IMR-90 (cell line): ENCODE data around the gene ALDH18A1. TPM values are rescaled to one million over a fixed set of nuclear protein-coding genes. Genes with fewer than 3 reads are reported as not detected.

ENCODE experiments used
- ATAC-seq: fragments of 200-7000 bp; cut with Tn5 transposase; 2 replicates; pipeline ENCODE4 v1.9.1; 2020; ENCODE audit warnings: low read depth, mild to moderate bottlenecking, moderate library complexity
- BruUV-seq: library from RNA; stranded (reverse); fragments of 400-500 nt; replicated peaks from 2 replicates; lab custom pipeline; 2021; lab: Mats Ljungman, UMichigan
- CTCF ChIA-PET: fragments of 300-600 bp; formaldehyde crosslinking; extraction: SDS; loops from one replicate; lab custom pipeline; 2021; ENCODE audit warnings: antibody characterized with exemption; lab: Yijun Ruan, JAX
- POLR2A ChIA-PET: fragments of 300-600 bp; sonication (Branson Sonifier 250); formaldehyde crosslinking; loops from one replicate; lab custom pipeline; 2022; ENCODE audit warnings: antibody characterized with exemption; ENCODE audit not compliant: unreplicated experiment; lab: Charles Lee
- DNase-seq: peaks from one replicate; pipeline ENCODE4 v3.0.0; 2013
- H2AFZ ChIP-seq: replicated peaks from 2 replicates; pipeline ENCODE3; 2013; ENCODE audit warnings: low read length, mild to moderate bottlenecking; ENCODE audit not compliant: poor library complexity
- H2AK5ac ChIP-seq: 2 replicates; pipeline ENCODE4 v1.6.1; 2013; ENCODE audit warnings: low read depth, low read length, inconsistent platforms
- H2AK9ac ChIP-seq: replicated peaks from 2 replicates; pipeline ENCODE3; 2013; ENCODE audit warnings: mild to moderate bottlenecking, low read depth, low read length, moderate library complexity; ENCODE audit not compliant: poor library complexity
- H2BK120ac ChIP-seq: 2 replicates; pipeline ENCODE4 v1.6.1; 2013; ENCODE audit warnings: low read depth, low read length, inconsistent platforms
- H2BK15ac ChIP-seq: 3 replicates; pipeline ENCODE4 v1.6.1; 2013; ENCODE audit warnings: low read depth, low read length, inconsistent platforms
- H2BK20ac ChIP-seq: 2 replicates; pipeline ENCODE4 v1.6.1; 2013; ENCODE audit warnings: low read depth, mild to moderate bottlenecking, inconsistent platforms, low read length, moderate library complexity
- H2BK5ac ChIP-seq: 2 replicates; pipeline ENCODE4 v1.6.1; 2013; ENCODE audit warnings: mild to moderate bottlenecking, low read depth, low read length, inconsistent platforms; ENCODE audit not compliant: poor library complexity, severe bottlenecking
- H3K14ac ChIP-seq: replicated peaks from 2 replicates; pipeline ENCODE4 v1.6.1; 2013; ENCODE audit warnings: low read depth, low read length, inconsistent platforms
- H3K18ac ChIP-seq: 2 replicates; pipeline ENCODE4 v1.6.1; 2013; ENCODE audit warnings: low read depth, low read length, control low read depth
- H3K23ac ChIP-seq: 2 replicates; pipeline ENCODE4 v1.6.1; 2013; ENCODE audit warnings: low read depth, low read length, inconsistent platforms
- H3K27ac ChIP-seq: 2 replicates; pipeline ENCODE4 v1.5.1; 2013; ENCODE audit warnings: mild to moderate bottlenecking, control low read depth, low read length; ENCODE audit not compliant: insufficient read depth
- H3K27me3 ChIP-seq: 2 replicates; pipeline ENCODE4 v1.6.1; 2013; ENCODE audit warnings: low read length; ENCODE audit not compliant: control insufficient read depth, insufficient read depth
- H3K36me3 ChIP-seq: 2 replicates; pipeline ENCODE4 v1.6.1; 2013; ENCODE audit warnings: low read length, mixed read lengths; ENCODE audit not compliant: control insufficient read depth, insufficient read depth
- H3K4ac ChIP-seq: 2 replicates; pipeline ENCODE4 v1.6.1; 2013; ENCODE audit warnings: low read depth, low read length, inconsistent platforms
- H3K4me1 ChIP-seq: 2 replicates; pipeline ENCODE4 v1.6.1; 2013; ENCODE audit warnings: low read length, mixed read lengths; ENCODE audit not compliant: control insufficient read depth, insufficient read depth
- H3K4me2 ChIP-seq: 2 replicates; pipeline ENCODE4 v1.6.1; 2013; ENCODE audit warnings: low read depth, mild to moderate bottlenecking, control low read depth, low read length, moderate library complexity
- H3K4me3 ChIP-seq: 2 replicates; pipeline ENCODE4 v1.5.1; 2013; ENCODE audit warnings: low read depth, mild to moderate bottlenecking, control low read depth, low read length, moderate library complexity; ENCODE audit not compliant: insufficient read depth
- H3K56ac ChIP-seq: 2 replicates; pipeline ENCODE4 v1.6.1; 2013; ENCODE audit warnings: low read length, inconsistent platforms; ENCODE audit not compliant: insufficient read depth; ENCODE audit errors: extremely low read depth
- H3K79me1 ChIP-seq, 2 experiments: 2 replicates each; pipeline ENCODE4 v1.6.1; 2013; ENCODE audit warnings: low read length in 2 of 2, inconsistent platforms in 1 of 2, low read depth in 1 of 2
- H3K9ac ChIP-seq: 2 replicates; pipeline ENCODE4 v1.6.1; 2013; ENCODE audit warnings: low read depth, low read length, control low read depth
- H3K9me1 ChIP-seq: 2 replicates; pipeline ENCODE4 v1.6.1; 2013; ENCODE audit warnings: low read length, inconsistent platforms; ENCODE audit not compliant: insufficient read depth
- H3K9me3 ChIP-seq: 2 replicates; pipeline ENCODE4 v1.6.1; 2013; ENCODE audit warnings: low read length; ENCODE audit not compliant: control insufficient read depth, insufficient read depth
- H4K20me1 ChIP-seq: 2 replicates; pipeline ENCODE4 v1.6.1; 2013; ENCODE audit warnings: low read length, inconsistent platforms; ENCODE audit not compliant: insufficient read depth
- H4K5ac ChIP-seq: 2 replicates; pipeline ENCODE4 v1.6.1; 2013; ENCODE audit warnings: mild to moderate bottlenecking, low read depth, low read length, control low read depth
- H4K8ac ChIP-seq, 2 experiments: 2 replicates each; pipeline ENCODE4 v1.6.1; 2013; ENCODE audit warnings: low read depth in 2 of 2, low read length in 2 of 2, control low read depth in 1 of 2, inconsistent platforms in 1 of 2
- H4K91ac ChIP-seq: 2 replicates; pipeline ENCODE4 v1.6.1; 2013; ENCODE audit warnings: low read depth, low read length, inconsistent platforms; ENCODE audit not compliant: insufficient read depth
- BHLHE40 ChIP-seq: fragments of 150-350 bp; IDR thresholded peaks from 2 replicates; pipeline ENCODE4 v1.6.1; 2016; ENCODE audit warnings: mild to moderate bottlenecking, low read depth, low read length
- CEBPB ChIP-seq: IDR thresholded peaks from 2 replicates; pipeline ENCODE4 v1.6.1; 2012; ENCODE audit warnings: low read depth, low read length, improper control_type of control experiment
- CHD1 ChIP-seq: IDR thresholded peaks from 2 replicates; pipeline ENCODE4 v1.6.1; 2012; ENCODE audit warnings: low read depth, low read length, improper control_type of control experiment
- CTCF ChIP-seq: conservative IDR thresholded peaks from 2 replicates; pipeline ENCODE4 v1.5.1; 2012; ENCODE audit warnings: mild to moderate bottlenecking, low read depth, low read length, improper control_type of control experiment
- ELK1 ChIP-seq: fragments of 150-350 bp; IDR thresholded peaks from 2 replicates; pipeline ENCODE4 v1.6.1; 2016; ENCODE audit warnings: low read depth, mild to moderate bottlenecking, low read length, moderate library complexity, borderline replicate concordance
- FOS ChIP-seq: fragments of 150-350 bp; IDR thresholded peaks from 2 replicates; pipeline ENCODE4 v1.6.1; 2016; ENCODE audit warnings: low read depth, low read length
- MAFK ChIP-seq: IDR thresholded peaks from 2 replicates; pipeline ENCODE4 v1.6.1; 2012; ENCODE audit warnings: low read depth, low read length, improper control_type of control experiment
- MAZ ChIP-seq: IDR thresholded peaks from 2 replicates; pipeline ENCODE4 v1.6.1; 2012; ENCODE audit warnings: low read depth, mild to moderate bottlenecking, low read length, improper control_type of control experiment, moderate library complexity, borderline replicate concordance
- MXI1 ChIP-seq: IDR thresholded peaks from 2 replicates; pipeline ENCODE4 v1.6.1; 2012; ENCODE audit warnings: low read depth, mild to moderate bottlenecking, low read length, moderate library complexity, borderline replicate concordance
- NFE2L2 ChIP-seq: fragments of 150-350 bp; IDR thresholded peaks from 2 replicates; pipeline ENCODE4 v1.6.1; 2016; ENCODE audit warnings: low read depth, mild to moderate bottlenecking, low read length
- POLR2A ChIP-seq: IDR thresholded peaks from 2 replicates; pipeline ENCODE4 v1.6.1; 2012; ENCODE audit warnings: mild to moderate bottlenecking, low read depth, low read length
- RAD21 ChIP-seq: IDR thresholded peaks from 2 replicates; pipeline ENCODE4 v1.6.1; 2012; ENCODE audit warnings: low read length, improper control_type of control experiment
- RCOR1 ChIP-seq: IDR thresholded peaks from 2 replicates; pipeline ENCODE4 v1.6.1; 2012; ENCODE audit warnings: mild to moderate bottlenecking, low read length, improper control_type of control experiment; ENCODE audit not compliant: insufficient replicate concordance
- RFX5 ChIP-seq: IDR thresholded peaks from 2 replicates; pipeline ENCODE4 v1.8.0; 2012; ENCODE audit warnings: low read depth, mild to moderate bottlenecking, low read length, moderate library complexity
- SMC3 ChIP-seq: fragments of 150-350 bp; IDR thresholded peaks from 2 replicates; pipeline ENCODE4 v1.6.1; 2016; ENCODE audit warnings: low read depth, mild to moderate bottlenecking, antibody characterized with exemption, low read length, moderate library complexity
- USF2 ChIP-seq: fragments of 150-350 bp; IDR thresholded peaks from 2 replicates; pipeline ENCODE4 v1.6.1; 2017; ENCODE audit warnings: mild to moderate bottlenecking, antibody characterized with exemption, low read length, low read depth
- WGBS, 2 experiments: methylation state at CpG; one replicate each; pipeline versions ENCODE4 v1.1.5 to v1.1.7; 2013; ENCODE audit warnings: missing lambda C conversion rate in 2 of 2; ENCODE audit not compliant: insufficient read length in 1 of 2; ENCODE audit errors: extremely low coverage in 2 of 2; 5-methylcytosine and 5-hydroxymethylcytosine counted together
- dilution Hi-C: fragments of 300-500 bp; cut with HindIII; formaldehyde crosslinking; loops from one replicate; pipeline ENCODE4 v1.14.3; 2018; ENCODE audit warnings: low sequenced_read_pairs; ENCODE audit not compliant: unreplicated experiment
- in situ Hi-C: fragments of 300-500 bp; cut with MboI; formaldehyde crosslinking; loops from 3 replicates; pipeline ENCODE4 v1.14.3; 2019; ENCODE audit warnings: low sequenced_read_pairs, inconsistent platforms, mixed read lengths
- intact Hi-C: fragments of 100-400 bp; cut with micrococcal nuclease; formaldehyde crosslinking; loops from 2 replicates; pipeline ENCODE4 v1.10.0; 2022
- polyA plus RNA-seq, 3 experiments: library from polyadenylated mRNA; depleted of rRNA; stranded (reverse); fragments of >200 nt; gene quantifications; 2 replicates each; pipeline ENCODE4 v1.2.3, GENCODE V29; 2012; ENCODE audit warnings: low replicate concordance in 1 of 3
- total RNA-seq: library from RNA; depleted of rRNA; stranded (reverse); fragments of >200 nt; gene quantifications from 2 replicates; pipeline ENCODE4 v1.2.3, GENCODE V29; 2012

Gene ALDH18A1
- total and polyA plus RNA-seq, 2 of the 4 experiments (the other 2 are of a cell fraction), result 93.4 to 232 TPM

GRCh38 chr10:95650232-95650631 lies 6.3 kb downstream of the ALDH18A1 start:
- no peak overlapping the region for H3K14ac ChIP-seq
- no peak overlapping the region for H2AFZ ChIP-seq
- no peak overlapping the region for H2BK120ac ChIP-seq
- H3K4me2 ChIP-seq, result no peak overlapping the region
- DNase-seq, result no peak
- H3K9me3 ChIP-seq, result peaks cover 2% of the 10 kb centered on the region; the same call in 1 of the 2 replicates
- H2AK5ac ChIP-seq, result no peak overlapping the region
- peaks cover 45% of the 10 kb centered on the region for H3K36me3 ChIP-seq
- peaks cover 23% of the 10 kb centered on the region for H4K20me1 ChIP-seq
- H3K4me3 ChIP-seq, result no peak overlapping the region
- CTCF ChIA-PET, result interaction anchor here (0.7 kb wide), 2 partner anchors 21 to 44 kb away, joined by 3 to 4 read pairs; no protein-coding TSS in a partner anchor
- dilution Hi-C loops (no loop called here), intact Hi-C loops (no loop called here), in situ Hi-C loops (no loop called here)
- H2BK20ac ChIP-seq, result no peak overlapping the region
- no peak overlapping the region for H3K4ac ChIP-seq
- H3K18ac ChIP-seq, result no peak overlapping the region
- no peak overlapping the region for H2BK5ac ChIP-seq
- no peak for TF ChIP-seq RCOR1
- no peak for TF ChIP-seq FOS
- no peak for TF ChIP-seq SMC3
- TF ChIP-seq RAD21, result no peak
- no peak for TF ChIP-seq ELK1
- TF ChIP-seq POLR2A, result no peak
- no peak for TF ChIP-seq RFX5
- no peak for TF ChIP-seq NFE2L2
- TF ChIP-seq MXI1, result no peak
- no peak for TF ChIP-seq MAZ
- no peak for TF ChIP-seq CTCF
- no peak for TF ChIP-seq USF2
- TF ChIP-seq CEBPB, result no peak
- TF ChIP-seq MAFK, result no peak
- TF ChIP-seq BHLHE40, result no peak
- no peak for TF ChIP-seq CHD1
- no TSS peak for BruUV-seq
- H3K23ac ChIP-seq, result no peak overlapping the region
- H3K56ac ChIP-seq, result no peak overlapping the region
- no peaks in the 10 kb centered on the region for H3K27me3 ChIP-seq
- no peak overlapping the region for H2AK9ac ChIP-seq
- H3K4me1 ChIP-seq, result peaks cover 2% of the 10 kb centered on the region; the same call in 1 of the 2 replicates
- ATAC-seq, result no peak
- H2BK15ac ChIP-seq, result no peak overlapping the region
- H4K91ac ChIP-seq, result no peak overlapping the region
- POLR2A ChIA-PET, result no interaction called here
- H3K27ac ChIP-seq, result no peak overlapping the region
- WGBS, 2 experiments, result no CpG with 5 or more reads among the region's 2 CpGs
- peaks cover 10% of the 10 kb centered on the region; the same call in 1 of the 2 replicates for H3K9me1 ChIP-seq
- peaks cover 15 to 66% of the 10 kb centered on the region in 2 experiments for H3K79me1 ChIP-seq
- H4K8ac ChIP-seq, result no peak overlapping the region
- no peak overlapping the region for H4K5ac ChIP-seq
- no peak overlapping the region for H3K9ac ChIP-seq
